ENCODE results near the gene ETFDH.

DNA sequence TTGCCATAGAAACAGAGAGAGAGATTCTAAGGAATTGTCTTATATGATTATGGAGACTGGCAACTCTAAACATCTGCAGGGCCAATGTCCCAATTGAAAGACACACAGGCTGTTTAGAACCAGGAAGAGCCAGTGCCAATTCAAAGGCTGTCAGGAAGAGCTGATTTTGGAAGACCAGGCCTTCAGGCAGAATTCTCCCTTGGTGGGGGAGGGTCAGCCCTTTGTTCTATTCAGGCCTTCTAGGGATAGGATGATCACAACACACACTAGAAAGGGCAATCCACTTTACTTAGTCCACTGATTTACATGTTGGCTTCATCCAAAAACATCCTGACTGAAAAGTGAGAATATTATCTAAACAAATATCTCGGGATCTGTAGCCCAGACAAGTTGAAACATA is 15.7 kb upstream of the ETFDH start:
- TF ChIP-seq, protein P1, sequence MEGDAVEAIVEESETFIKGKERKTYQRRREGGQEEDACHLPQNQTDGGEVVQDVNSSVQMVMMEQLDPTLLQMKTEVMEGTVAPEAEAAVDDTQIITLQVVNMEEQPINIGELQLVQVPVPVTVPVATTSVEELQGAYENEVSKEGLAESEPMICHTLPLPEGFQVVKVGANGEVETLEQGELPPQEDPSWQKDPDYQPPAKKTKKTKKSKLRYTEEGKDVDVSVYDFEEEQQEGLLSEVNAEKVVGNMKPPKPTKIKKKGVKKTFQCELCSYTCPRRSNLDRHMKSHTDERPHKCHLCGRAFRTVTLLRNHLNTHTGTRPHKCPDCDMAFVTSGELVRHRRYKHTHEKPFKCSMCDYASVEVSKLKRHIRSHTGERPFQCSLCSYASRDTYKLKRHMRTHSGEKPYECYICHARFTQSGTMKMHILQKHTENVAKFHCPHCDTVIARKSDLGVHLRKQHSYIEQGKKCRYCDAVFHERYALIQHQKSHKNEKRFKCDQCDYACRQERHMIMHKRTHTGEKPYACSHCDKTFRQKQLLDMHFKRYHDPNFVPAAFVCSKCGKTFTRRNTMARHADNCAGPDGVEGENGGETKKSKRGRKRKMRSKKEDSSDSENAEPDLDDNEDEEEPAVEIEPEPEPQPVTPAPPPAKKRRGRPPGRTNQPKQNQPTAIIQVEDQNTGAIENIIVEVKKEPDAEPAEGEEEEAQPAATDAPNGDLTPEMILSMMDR (conservative IDR thresholded peaks at IDR 0.05 in 1 of 2, IDR thresholded peaks at IDR 0.05 in 1 of 2; ENCODE audit: extremely low read depth in 1 of 2, insufficient read depth in 1 of 2, low read depth in 1 of 2, low read length in 2 of 2): no peak
- no peak for TF ChIP-seq EZH2 (IDR thresholded peaks at IDR 0.05; ENCODE audit: borderline replicate concordance, low read length)
